MM.1S (cell line): ENCODE data around the gene KIF20B.

ENCODE experiments used
- CTCF ChIP-seq: fragments of 300-600 bp; sonication (generic); IDR thresholded peaks from 2 replicates; pipeline ENCODE4 v1.5.1; 2016; ENCODE audit warnings: antibody characterized with exemption, low read length, mixed read lengths
- EZH2 ChIP-seq: fragments of 300-600 bp; sonication (generic); optimal IDR thresholded peaks from 2 replicates; pipeline ENCODE3; 2017; ENCODE audit warnings: low read depth, mild to moderate bottlenecking, antibody characterized with exemption, low read length, mixed read lengths
- EZH2phosphoT487 ChIP-seq: fragments of 300-600 bp; sonication (generic); IDR thresholded peaks from 2 replicates; pipeline ENCODE4 v1.6.1; 2018; ENCODE audit warnings: antibody characterized with exemption, low read length

GRCh38 chr10:89773081-89773480 is 71.7 kb downstream of the KIF20B start:
- TF ChIP-seq CTCF = no peak
- TF ChIP-seq EZH2phosphoT487 = no peak
- no peak for TF ChIP-seq EZH2
